GM19023 (cell line): ENCODE results near the gene SOX9.
"Not testable (repeated sequence)": the region's sequence is repeated elsewhere in the genome, so short reads cannot be mapped to it uniquely, and the experiment has no call there.

Experiments
- ATAC-seq: cut with Tn5 transposase; IDR thresholded peaks from one replicate; pipeline ENCODE4 v1.9.1; 2021; ENCODE audit warnings: mild to moderate bottlenecking, moderate library complexity; ENCODE audit not compliant: unreplicated experiment

SOX9 gene

DNA sequence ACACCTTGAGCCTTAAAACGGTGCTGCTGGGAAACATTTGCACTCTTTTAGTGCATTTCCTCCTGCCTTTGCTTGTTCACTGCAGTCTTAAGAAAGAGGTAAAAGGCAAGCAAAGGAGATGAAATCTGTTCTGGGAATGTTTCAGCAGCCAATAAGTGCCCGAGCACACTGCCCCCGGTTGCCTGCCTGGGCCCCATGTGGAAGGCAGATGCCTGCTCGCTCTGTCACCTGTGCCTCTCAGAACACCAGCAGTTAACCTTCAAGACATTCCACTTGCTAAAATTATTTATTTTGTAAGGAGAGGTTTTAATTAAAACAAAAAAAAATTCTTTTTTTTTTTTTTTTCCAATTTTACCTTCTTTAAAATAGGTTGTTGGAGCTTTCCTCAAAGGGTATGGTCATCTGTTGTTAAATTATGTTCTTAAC, 4.4 kb downstream of the SOX9 start:
- no peak for ATAC-seq

DNA sequence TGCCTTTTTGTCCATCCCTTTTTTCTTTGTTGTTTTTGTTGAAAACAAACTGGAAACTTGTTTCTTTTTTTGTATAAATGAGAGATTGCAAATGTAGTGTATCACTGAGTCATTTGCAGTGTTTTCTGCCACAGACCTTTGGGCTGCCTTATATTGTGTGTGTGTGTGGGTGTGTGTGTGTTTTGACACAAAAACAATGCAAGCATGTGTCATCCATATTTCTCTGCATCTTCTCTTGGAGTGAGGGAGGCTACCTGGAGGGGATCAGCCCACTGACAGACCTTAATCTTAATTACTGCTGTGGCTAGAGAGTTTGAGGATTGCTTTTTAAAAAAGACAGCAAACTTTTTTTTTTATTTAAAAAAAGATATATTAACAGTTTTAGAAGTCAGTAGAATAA, 4.9 kb downstream of the SOX9 start:
- no peak for ATAC-seq

DNA sequence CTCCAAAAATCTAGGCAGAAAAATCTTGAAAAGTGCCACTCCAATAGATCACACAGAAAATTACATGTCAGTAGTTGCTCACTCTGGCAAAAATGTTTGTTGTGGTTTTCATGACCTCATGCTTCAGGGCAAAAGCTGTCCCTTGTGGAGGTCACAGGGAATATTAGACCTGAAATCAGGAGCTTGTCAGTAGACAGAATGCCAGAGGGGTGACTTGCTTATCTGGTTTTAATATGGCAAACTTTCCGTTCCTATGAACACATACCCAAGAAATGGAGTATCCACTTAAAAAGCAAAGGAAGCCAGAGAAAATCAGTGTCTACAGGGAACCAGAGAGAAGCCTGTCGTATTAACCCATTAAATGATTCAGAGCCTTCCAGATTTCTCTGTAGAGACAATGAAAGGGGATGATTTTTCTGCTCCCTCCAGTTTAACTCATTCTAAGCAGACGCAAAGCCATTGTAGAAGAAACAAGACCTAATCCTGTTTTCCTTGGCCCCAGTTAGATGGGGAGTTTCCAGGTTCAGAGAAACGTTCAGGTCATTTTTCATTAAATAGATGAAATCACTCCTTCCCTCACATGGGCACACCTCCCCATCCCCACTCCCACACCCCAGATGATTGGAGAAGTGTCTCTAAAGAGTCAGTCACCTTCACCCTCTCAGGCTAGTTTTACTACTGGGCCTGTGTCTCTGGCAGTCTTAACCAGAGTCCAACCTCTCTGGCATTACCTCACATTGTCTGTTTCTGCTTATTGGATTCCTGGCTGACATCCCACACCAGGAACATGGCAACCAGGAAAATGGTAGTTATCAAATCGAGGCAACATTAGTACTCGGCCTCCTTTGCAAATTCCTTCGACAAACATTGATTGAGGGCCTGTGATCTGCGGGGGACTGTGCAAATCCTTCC, 6.0 kb downstream of the SOX9 start:
- ATAC-seq = no peak

DNA sequence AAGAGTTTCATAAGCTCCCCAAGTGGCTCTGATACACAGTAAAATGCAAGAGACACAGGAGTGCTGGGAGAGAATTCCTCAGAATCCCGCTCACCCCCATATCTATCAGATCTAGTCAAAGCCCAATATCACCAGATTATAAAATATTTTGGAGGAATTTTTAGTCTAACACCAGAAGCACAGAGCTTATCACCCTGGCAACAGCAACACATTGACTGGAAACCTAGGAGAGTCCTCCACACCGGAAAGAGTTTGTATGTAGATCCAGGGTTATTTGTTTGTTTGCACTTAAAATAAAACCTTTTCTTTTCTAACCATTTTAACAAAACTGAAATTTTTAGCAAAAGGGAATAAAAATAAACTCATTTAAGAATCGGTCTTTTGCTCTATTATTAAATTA, 7.2 kb downstream of the SOX9 start:
- no peak for ATAC-seq

DNA sequence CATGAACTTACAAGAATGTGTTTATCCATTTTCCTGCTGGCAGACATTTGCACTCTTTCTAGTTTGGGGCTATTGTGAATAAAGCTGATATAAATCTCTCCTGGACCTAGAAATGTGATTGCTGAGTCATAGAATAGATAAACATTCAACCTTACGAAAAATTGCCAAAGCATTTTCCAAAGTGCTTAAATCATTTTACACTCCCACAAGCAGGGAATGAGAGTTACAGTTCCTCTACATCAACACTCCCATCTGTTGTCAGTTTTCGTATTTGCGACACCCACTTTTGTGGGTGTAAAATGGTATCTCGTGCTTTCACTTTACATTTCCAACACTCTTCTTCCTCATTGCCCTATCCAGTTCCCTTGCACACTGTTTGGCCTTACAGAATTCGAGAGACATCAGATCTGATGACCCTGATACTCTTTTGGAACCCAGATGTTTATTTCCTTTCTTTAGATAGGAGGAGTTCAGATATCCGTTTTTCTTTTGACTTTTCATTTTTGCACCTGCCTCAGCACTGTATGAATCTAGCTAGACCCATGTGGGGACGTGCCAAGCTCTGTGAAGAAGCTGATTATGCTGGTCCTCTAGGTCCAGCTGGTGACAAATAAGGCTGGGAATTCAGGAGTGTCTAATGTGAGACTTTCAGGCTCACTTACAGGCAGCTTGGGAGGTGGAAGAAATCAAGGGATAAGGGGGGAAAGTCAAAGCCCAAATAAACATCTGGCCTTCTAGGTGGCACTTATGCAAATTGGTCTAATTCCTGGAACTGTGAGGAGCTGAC, 14.0 kb downstream of the SOX9 start:
- ATAC-seq = no peak

DNA sequence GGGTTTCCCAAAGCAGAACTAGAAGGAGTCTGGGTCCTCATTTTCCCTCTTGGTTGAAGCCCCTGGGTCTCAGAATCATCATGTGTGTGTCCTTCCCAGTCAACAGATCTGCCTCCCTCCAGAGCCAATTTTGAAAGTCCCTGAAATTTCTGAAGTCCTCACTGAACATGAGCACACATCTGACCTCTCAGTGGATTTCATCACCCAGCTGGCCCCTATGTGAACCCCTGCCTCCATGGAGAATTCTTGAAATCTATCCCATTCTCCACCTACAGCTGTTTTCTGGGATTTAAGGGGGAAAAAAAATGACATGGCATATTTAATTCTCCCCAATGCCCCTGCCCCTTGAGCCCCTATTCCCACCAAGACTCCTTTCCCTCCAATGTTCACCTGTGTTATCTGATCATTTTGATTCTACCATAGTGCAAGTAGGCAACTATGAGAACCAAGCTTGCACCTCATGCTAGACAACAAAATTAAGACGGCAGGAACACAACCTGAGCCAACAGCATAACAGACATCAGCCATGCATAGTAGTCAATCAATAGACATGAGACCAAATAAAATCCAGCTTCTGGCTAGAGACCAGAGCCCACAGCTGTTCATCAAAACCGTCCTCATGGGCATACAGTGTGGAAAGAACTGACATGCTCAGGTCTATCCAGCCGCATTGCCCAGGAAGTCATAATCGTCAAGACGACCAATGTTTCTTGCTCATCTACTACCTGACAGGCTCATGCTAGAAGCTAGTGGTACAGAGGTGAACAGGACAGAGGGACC, 14.9 kb downstream of the SOX9 start:
- no peak for ATAC-seq

DNA sequence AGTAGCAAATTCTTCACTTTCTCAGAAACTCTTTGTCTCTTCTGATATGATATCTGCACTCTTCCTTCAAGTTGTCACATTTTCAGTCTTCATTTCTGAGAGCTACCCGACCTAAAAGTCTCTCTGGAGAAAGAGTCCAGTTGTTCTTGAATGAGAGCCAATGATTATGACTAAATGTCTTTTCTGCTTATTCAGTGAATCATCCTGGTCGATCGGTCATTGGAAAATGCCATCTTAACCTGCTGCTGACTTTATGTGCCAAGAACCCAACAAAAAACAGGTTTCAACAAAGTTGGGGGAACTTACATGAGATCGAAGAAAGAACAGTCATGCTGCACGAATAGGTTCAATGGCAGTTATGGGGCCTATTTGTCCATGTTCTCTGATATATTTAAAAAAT, 15.9 kb downstream of the SOX9 start:
- ATAC-seq = no peak

DNA sequence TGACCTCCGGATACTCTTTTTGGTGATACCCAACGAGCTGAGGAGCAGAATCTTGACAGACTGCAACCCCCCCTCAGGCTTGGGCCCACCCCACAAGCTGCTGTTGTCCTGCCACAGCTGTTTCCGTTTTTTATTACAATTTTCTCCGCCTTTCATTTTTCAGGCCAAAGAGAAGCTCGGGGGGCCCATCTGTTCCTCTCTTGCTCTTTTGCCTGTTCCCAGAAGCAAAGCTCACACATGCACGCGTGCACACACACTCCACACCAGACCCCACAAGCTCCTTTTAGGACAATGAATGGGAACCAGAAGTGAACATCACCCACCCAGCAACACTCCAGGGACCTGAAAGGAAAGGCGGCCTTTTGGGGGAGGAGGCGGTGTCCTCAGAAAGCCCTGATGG, 16.3 kb downstream of the SOX9 start:
- ATAC-seq = no peak

DNA sequence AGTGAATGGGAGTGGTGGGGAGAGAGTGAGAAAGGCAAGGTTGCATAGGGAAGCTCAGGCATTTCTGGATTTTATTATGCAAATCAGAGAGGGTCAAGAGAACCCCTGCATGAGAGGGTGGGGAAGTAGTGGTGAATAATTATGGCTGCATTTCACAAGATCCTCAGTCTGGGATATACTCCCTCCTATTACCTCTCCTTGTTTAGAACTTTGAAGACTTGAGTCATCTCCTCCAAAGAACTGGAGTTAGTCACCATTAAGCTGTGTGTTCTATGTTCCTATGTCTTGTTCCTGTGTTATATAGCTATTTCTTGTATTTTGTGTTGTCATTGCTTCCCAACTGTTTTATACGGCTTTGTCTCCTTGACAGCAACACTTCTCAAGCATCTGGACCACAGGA, 18.4 kb downstream of the SOX9 start:
- ATAC-seq = no peak

DNA sequence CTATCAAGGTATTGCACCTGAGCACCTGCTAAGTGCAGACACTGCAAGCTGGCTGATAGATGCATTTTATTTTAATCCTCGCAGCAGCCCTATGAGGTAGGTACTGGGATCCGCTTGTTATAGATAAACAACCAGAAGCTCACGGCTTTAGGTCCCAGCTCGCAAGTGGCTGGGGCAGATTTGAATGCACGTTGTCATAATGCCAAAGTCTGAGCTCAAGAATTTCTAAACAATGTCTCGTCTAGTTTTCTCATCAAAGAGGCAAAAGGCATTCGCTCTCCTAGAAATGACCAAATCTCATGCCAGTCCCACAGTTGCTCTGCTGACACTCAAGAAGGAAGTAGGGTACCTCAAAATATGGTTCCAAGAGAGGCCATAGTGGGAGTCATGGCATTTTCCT, 20.5 kb downstream of the SOX9 start:
- no peak for ATAC-seq

DNA sequence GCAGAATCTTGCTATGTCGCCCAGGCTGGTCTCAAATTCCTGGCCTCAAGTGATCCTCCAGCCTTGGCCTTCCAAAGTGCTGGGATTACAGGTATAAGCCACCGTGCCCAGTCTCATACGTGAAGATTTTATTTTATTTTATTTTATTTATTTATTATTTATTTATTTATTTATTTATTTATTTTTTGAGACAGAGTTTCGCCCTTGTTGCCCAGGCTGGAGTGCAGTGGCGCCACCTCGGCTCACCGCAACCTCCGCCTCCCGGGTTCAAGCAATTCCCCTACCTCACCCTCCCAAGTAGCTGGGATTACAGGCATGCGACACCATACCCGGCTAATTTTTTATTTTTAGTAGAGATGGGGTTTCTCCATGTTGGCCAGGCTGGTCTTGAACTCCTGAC, 21.3 kb downstream of the SOX9 start:
- not testable (repeated sequence) for ATAC-seq

DNA sequence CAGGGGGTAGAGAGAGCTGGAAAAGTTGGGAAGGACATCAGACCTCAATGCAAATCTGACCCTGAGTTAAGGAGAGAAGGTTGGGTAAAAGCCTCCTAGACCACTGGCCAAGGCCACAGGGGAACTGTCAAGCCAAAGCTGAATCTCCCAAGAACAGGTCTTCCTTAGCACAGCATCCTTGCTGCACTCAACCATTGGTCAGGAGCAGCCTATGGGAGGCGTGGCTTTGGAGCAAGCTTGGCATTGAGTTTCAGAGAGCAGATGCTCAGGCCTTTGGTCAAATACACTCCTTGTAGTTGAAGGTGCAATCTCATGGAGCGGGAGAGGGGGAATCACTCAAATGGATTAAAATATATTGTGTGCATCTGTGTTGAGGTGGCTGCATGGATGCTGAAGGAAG, 21.8 kb downstream of the SOX9 start:
- ATAC-seq = no peak

DNA sequence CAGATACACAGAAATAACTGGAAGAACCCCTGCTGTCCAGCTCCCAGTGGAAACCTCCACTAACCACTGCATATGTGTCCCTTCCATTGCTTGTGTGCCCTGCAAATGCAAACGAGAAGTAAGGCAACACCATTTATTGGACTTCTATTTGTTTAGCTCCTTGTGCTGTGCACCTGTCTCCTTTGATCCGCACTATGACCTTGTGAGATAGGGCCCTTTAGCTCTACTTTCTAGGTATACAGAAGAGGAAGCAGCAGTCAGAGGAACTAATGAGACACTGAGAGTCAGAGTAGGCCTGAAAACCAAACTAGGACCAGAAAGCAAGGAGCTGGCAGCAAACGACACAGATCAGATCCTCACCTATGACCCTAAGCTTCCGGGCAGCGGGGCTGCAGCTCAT, 22.4 kb downstream of the SOX9 start:
- ATAC-seq = no peak

DNA sequence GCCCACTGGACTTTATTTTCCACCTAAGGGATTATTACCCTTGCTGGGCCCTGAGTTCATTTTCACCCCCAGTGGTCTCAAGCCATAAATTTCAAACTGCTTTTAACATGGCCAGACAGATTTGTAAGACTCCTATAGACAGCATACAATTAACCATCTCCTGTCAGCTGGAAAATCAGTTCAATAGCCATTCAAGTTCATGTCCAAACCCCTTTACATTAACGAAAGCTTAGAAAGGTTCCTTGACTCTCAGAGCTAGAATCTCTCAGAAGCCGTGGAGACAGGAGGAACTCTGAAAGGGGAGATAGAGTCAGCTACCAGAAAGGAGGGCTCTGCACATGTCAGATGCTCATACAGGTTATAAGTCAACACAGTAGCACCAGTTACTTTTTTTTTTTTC, 23.3 kb downstream of the SOX9 start:
- ATAC-seq = no peak

DNA sequence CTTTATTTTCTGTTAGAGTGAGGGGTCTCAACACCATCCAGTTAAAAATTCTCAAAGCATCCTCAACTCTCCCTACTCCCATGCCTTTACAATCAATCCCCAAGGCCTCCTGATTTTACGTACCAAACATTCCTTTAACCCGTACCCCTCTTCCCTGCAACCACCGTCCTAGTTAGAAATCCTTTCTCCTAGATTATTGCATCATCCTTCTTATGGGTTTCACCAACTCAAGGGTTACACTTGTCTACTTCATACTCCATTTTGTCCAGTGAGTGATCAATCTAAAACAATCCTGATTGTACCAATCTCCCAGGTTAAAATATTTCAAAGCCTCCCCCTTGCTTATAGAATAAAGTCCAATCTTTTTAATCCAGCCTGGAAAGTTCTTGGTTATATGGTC, 24.7 kb downstream of the SOX9 start:
- no peak for ATAC-seq

DNA sequence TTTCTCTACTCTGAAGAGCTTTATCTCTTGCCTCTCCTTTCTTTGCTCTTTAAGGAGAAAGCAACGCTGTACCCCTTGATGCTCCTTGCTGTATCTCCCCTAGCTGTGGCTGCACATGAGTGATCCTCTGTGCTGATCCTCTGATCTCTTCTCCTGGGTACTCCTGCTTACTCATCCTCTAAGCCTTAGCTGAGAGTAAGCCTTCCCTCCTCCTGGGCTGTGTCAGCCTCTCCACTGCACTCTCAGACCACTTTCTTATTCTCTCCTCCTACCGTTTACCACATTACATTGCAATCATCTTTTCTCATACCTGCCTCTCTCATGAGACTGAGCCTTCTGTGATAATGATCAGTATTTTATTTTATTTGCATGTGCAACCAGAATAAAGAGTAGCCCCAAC, 25.1 kb downstream of the SOX9 start:
- no peak for ATAC-seq

DNA sequence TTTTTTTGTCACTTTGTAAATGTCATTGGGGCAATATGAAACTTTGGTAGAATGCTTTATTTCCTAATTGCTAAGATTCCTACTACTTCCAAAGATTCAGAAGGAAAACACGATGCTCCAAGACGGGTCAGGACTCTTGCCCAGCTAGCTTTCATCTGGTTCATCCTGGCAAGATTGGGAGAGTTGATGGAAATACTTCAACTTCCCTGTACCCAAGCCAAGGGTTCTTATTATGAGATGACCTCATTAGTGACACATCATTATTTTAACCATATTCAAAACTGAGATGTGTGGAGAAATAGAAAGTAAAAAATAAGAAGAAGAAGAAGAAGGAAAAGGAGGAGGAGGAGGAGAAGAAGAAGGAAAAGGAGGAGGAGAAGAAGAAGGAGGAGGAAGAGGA, 25.6 kb downstream of the SOX9 start:
- ATAC-seq = no peak

DNA sequence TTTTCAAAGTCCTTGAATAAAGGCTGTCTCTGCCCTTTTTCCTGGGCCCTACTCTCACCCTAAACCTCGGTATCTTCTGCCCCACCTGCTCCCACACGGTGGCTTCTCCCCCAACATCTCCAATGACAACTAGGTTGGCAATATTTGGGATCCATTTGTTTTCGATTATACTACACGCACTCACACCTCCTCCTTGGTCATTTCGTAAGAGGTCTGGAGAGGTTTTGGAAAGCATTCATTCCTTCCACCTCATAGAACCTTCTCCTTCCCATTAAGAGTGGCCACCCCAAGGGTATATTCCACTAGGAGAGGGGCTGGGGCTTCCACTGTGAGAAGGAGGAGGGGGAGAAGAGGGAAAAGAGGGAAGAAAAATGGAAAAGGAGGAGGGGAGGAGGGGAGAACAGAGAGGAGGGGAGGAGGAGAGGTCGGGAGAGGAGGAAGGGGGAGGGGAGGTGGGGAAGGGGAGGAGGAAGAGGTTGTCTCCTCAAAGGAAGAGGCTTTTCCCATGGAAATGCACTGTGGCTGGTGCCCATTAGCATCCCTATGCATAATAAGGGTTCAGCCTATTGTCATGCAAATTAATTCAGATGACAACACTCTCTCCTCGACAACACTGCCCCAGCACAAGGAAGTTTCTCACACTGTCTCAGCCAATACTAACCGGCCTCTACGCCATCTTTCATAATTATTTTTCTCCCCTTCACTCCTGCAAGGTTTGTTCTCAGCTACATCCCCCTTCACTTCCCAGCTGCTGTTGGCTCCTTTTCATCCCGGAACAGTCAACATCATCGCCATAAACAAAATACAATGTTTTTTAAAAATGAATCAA, 30.0 kb downstream of the SOX9 start:
- ATAC-seq = no peak

DNA sequence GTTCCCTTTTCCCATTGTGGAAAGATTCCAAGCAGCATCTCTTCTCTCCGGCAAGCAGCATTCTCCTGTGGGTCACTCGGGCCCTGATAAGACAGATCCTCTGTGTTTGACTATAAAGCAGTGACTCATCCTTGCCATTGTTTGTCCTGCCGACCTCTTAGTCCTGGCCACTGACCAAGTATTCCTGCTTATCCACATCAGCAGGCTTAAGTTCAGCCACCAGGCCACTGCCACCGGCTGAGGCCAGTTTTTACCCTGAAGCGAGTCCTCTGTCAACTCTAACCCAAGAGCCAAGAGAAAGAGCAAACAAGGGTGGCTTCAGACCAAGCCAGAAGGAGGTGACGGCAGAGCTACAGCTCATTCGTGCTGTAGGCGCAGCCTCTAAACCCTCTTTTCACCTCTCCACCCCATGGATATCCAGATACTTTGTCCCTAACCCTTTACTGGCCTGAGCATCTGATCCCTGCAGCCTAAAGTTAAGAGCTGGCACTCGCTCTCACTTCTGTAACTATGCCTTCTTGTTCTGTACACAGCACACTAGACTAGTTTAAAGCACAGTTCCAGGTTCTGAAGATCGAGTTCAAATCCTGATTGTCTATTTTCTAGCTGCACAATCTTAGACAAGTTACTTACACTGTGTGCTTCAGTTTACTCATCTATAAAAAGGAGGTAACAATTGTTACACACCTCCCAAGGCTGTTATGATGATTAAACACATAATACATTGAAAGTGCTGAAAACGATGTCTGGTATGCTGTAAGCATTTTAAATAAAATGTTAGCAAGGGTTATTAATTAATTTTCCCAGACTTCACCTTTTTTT, 31.0 kb downstream of the SOX9 start:
- no peak for ATAC-seq
